SU-DHL-6 (cell line): Measurements from ENCODE around the gene ARNT2.

Source experiments
- CTCF ChIP-seq: fragments of 200-600 bp; sonication (generic); IDR thresholded peaks from one replicate; pipeline ENCODE4 v1.5.1; 2017; ENCODE audit warnings: antibody characterized with exemption, mild to moderate bottlenecking, low read length, moderate library complexity; ENCODE audit not compliant: insufficient read depth, poor library complexity, severe bottlenecking
- EZH2phosphoT487 ChIP-seq: fragments of 200-600 bp; sonication (generic), shearing (Covaris generic); conservative IDR thresholded peaks from 2 replicates; pipeline ENCODE4 v1.6.1; 2018; ENCODE audit warnings: mild to moderate bottlenecking, antibody characterized with exemption, low read length, moderate library complexity, mixed read lengths

- TF ChIP-seq CTCF = no peak
- TF ChIP-seq EZH2phosphoT487 = no peak
These were observed 99.3 kb downstream of the ARNT2 start for GRCh38 chr15:80503319-80503952.
